HFFc6 (cell line): ENCODE results near the gene TGFBR2. TPM values are rescaled to one million over a fixed set of nuclear protein-coding genes. Genes with fewer than 3 reads are reported as not detected.

Source experiments
- DNase-seq: peaks from one replicate; pipeline ENCODE4 v3.0.0-alpha.2; 2018
- H3K27ac Mint-ChIP-seq: 2 replicates; pipeline ENCODE4 v1.8.0; 2020; ENCODE audit warnings: mild to moderate bottlenecking, mixed read lengths
- H3K27me3 Mint-ChIP-seq: 2 replicates; pipeline ENCODE4 v1.8.0; 2021; ENCODE audit warnings: mild to moderate bottlenecking, moderate library complexity, mixed read lengths; ENCODE audit not compliant: insufficient read depth
- H3K36me3 Mint-ChIP-seq: 2 replicates; pipeline ENCODE4 v1.8.0; 2021; ENCODE audit warnings: low read depth, mixed read lengths
- H3K4me1 Mint-ChIP-seq: 2 replicates; pipeline ENCODE4 v1.8.0; 2020; ENCODE audit warnings: low read depth, mixed read lengths
- H3K4me3 Mint-ChIP-seq: 2 replicates; pipeline ENCODE4 v1.8.0; 2020; ENCODE audit warnings: mild to moderate bottlenecking, moderate library complexity, mixed read lengths
- H3K9me3 Mint-ChIP-seq: 2 replicates; pipeline ENCODE4 v1.8.0; 2020; ENCODE audit warnings: mild to moderate bottlenecking, mixed read lengths
- total RNA-seq, 6 experiments: library from RNA; stranded (reverse); fragmentation: NEBNext Ultra II Directional; extraction: Animal tissue kit (Norgen Biotek cat#: 25700); gene quantifications; 2 replicates in 1 of 6; 3 replicates in 5 of 6; pipeline ENCODE4 v1.2.3, GENCODE V29; 2021
- TF ChIP-seq, protein P1 (sequence below): fragments of 200-600 bp; sonication (generic); IDR thresholded peaks from 2 replicates; pipeline ENCODE4 v1.5.0; 2021; ENCODE audit warnings: antibody characterized with exemption, mild to moderate bottlenecking

The TGFBR2 gene
- total RNA-seq, 6 experiments from 2014 or later: 78.5 to 135 (median 118) TPM

DNA sequence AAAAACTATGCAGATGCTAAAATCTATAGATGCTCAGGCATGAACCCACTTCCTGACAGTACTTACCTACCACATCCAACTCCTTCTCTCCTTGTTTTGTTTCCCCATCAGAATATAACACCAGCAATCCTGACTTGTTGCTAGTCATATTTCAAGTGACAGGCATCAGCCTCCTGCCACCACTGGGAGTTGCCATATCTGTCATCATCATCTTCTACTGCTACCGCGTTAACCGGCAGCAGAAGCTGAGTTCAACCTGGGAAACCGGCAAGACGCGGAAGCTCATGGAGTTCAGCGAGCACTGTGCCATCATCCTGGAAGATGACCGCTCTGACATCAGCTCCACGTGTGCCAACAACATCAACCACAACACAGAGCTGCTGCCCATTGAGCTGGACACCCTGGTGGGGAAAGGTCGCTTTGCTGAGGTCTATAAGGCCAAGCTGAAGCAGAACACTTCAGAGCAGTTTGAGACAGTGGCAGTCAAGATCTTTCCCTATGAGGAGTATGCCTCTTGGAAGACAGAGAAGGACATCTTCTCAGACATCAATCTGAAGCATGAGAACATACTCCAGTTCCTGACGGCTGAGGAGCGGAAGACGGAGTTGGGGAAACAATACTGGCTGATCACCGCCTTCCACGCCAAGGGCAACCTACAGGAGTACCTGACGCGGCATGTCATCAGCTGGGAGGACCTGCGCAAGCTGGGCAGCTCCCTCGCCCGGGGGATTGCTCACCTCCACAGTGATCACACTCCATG is 65.3 kb downstream of the TGFBR2 start:
- TF ChIP-seq, protein P1, sequence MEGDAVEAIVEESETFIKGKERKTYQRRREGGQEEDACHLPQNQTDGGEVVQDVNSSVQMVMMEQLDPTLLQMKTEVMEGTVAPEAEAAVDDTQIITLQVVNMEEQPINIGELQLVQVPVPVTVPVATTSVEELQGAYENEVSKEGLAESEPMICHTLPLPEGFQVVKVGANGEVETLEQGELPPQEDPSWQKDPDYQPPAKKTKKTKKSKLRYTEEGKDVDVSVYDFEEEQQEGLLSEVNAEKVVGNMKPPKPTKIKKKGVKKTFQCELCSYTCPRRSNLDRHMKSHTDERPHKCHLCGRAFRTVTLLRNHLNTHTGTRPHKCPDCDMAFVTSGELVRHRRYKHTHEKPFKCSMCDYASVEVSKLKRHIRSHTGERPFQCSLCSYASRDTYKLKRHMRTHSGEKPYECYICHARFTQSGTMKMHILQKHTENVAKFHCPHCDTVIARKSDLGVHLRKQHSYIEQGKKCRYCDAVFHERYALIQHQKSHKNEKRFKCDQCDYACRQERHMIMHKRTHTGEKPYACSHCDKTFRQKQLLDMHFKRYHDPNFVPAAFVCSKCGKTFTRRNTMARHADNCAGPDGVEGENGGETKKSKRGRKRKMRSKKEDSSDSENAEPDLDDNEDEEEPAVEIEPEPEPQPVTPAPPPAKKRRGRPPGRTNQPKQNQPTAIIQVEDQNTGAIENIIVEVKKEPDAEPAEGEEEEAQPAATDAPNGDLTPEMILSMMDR: no peak
- H3K27ac Mint-ChIP-seq: no peak overlapping the region
- DNase-seq: no peak
- peaks cover 32% of the 10 kb centered on the region for H3K4me1 Mint-ChIP-seq
- H3K36me3 Mint-ChIP-seq: peaks cover 83% of the 10 kb centered on the region
- no peak overlapping the region for H3K4me3 Mint-ChIP-seq
- no peaks in the 10 kb centered on the region for H3K9me3 Mint-ChIP-seq
- no peaks in the 10 kb centered on the region; the same call in 1 of the 2 replicates for H3K27me3 Mint-ChIP-seq

DNA sequence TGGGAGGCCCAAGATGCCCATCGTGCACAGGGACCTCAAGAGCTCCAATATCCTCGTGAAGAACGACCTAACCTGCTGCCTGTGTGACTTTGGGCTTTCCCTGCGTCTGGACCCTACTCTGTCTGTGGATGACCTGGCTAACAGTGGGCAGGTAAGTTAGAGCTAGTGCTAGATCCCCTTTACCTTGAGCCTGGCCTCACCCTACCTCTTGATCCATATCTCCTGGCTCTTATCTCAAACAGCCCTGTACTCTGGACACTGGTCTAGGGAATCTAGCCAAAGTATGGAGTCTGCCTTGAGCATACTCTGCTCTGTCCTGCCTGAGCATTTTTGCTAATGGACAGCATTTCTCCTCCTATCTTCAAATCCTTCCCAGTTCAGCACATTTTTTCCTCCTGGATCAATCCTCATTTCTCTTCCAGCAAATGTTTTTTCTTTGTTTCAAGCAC is 65.9 kb downstream of the TGFBR2 start:
- H3K27ac Mint-ChIP-seq: no peak overlapping the region; the same call in 1 of the 2 replicates

DNA sequence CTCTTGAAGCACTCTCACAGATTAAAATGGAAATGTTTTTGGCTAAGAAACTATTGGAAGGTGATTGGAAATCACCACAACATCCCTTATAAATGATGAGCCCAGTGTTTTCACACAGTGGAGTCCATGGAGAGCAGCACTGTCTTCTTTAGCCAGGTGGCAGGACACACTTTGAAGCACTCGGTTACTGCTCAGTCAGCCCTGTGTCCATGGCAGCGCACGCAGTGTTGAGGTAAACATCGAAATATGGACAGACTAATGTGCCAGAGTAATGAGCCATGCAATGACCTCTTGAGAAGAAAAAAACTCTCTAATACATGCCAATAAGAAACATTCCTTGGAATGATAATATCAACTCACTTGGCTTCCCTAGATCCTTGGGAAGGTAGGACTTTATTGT is 66.6 kb downstream of the TGFBR2 start:
- TF ChIP-seq, protein P1: no peak
- no peaks in the 10 kb centered on the region for H3K9me3 Mint-ChIP-seq
- no peak overlapping the region for H3K4me3 Mint-ChIP-seq
- no peak for DNase-seq
- peaks cover 34% of the 10 kb centered on the region for H3K4me1 Mint-ChIP-seq
- H3K27ac Mint-ChIP-seq: peak overlapping the region; percentile 28; the same call in 1 of the 2 replicates
- H3K36me3 Mint-ChIP-seq: peaks cover 92% of the 10 kb centered on the region
- H3K27me3 Mint-ChIP-seq: no peaks in the 10 kb centered on the region; the same call in 1 of the 2 replicates

More for the DNA sequence above, 65.9 kb downstream of the TGFBR2 start:
- H3K9me3 Mint-ChIP-seq: no peaks in the 10 kb centered on the region
- H3K36me3 Mint-ChIP-seq: peaks cover 89% of the 10 kb centered on the region
- H3K27me3 Mint-ChIP-seq: no peaks in the 10 kb centered on the region; the same call in 1 of the 2 replicates
- H3K4me3 Mint-ChIP-seq: no peak overlapping the region
- TF ChIP-seq, protein P1: no peak
- DNase-seq: no peak
- peaks cover 35% of the 10 kb centered on the region for H3K4me1 Mint-ChIP-seq

DNA sequence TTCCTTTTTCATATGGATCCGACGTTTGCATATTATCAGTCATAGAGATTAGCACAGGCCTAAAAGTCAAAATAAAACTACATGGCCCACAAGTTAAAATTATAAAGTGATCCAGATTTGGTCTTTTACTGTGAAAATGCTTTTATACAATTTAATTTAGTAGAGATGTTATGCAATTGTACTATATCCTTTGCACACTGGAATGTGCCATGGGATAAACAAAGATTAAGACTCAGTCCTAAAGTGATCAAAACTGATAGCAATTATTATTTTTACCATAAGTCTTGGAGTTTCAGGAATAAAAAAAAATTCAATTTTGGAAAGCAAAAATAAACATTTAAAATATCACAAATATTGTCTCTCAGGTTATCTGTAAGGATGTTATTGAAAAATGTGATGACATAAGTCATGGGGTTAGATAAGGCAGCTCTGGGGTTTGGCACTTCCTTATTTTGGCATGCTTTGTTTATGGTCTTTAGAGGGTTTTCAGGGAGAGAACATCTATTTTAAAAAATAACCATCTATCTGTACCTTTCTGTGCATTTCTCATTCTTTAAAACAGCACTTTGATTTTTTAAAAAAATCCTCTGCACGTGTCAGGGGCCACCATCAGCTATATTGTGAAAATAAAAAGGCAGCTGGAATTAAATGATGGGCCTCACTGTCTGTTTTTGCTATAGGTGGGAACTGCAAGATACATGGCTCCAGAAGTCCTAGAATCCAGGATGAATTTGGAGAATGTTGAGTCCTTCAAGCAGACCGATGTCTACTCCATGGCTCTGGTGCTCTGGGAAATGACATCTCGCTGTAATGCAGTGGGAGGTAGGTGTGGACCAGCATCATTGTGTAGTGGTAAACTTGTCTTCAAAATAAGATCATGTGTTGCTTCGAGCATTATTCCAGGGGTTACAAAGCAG is 67.3 kb downstream of the TGFBR2 start:
- peaks cover 29% of the 10 kb centered on the region for H3K4me1 Mint-ChIP-seq
- no peak overlapping the region for H3K4me3 Mint-ChIP-seq
- no peak overlapping the region for H3K27ac Mint-ChIP-seq
- TF ChIP-seq, protein P1: no peak
- H3K36me3 Mint-ChIP-seq: peaks cover 90% of the 10 kb centered on the region
- H3K9me3 Mint-ChIP-seq: no peaks in the 10 kb centered on the region
- no peaks in the 10 kb centered on the region; the same call in 1 of the 2 replicates for H3K27me3 Mint-ChIP-seq
- DNase-seq: no peak

DNA sequence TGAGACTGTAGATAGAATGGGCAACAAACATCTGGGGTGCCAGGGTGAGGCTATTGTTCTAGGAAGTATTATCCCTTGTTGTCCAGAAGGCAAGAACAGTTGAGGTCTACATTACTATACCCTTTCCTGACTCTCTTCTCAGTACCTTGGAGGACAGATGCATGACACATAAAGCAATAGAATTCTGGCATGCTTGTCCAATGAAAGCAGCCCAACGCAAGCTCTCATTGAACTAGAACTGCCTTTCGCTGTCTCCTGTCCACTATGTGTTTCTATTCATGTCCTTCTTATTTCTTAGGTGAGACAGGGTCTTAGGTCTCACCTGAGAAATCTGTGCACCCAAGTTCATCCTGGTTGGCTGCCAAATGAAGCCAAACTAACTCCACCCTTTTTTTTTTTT is 68.6 kb downstream of the TGFBR2 start:
- Mint-ChIP-seq H3K4me1 (peaks cover 37% of the 10 kb centered on the region), H3K4me3 (no peak overlapping the region), H3K9me3 (no peaks in the 10 kb centered on the region), H3K27ac (no peak overlapping the region), H3K36me3 (peaks cover 89% of the 10 kb centered on the region), H3K27me3 (no peaks in the 10 kb centered on the region; the same call in 1 of the 2 replicates)
- DNase-seq: no peak
- TF ChIP-seq, protein P1: no peak
